ENCODE results near the gene ZEB2. TPM values are rescaled to one million over a fixed set of nuclear protein-coding genes. Genes with fewer than 3 reads are reported as not detected.

Gene ZEB2
- total and polyA plus RNA-seq, 2 of the 8 experiments (the other 6 are each of a cell fraction or from before 2014, with no cell fraction given), result 0.38 TPM; not detected in 1

GRCh38 chr2:144524118-144525009 is 4.4 kb upstream of the ZEB2 start (continued):
- no peak for TF ChIP-seq RFX5 (IDR thresholded peaks at IDR 0.05; ENCODE audit: borderline replicate concordance, low read depth, low read length)
- TF ChIP-seq TEAD4 (IDR thresholded peaks at IDR 0.05; ENCODE audit: low read depth, low read length), result no peak
- no peak for TF ChIP-seq CEBPB (IDR thresholded peaks at IDR 0.05; ENCODE audit: low read depth, low read length)
- no peak for TF ChIP-seq ATF3 (IDR thresholded peaks at IDR 0.05; ENCODE audit: insufficient read depth, low read depth, low read length)
- TF ChIP-seq HDAC2 (IDR thresholded peaks at IDR 0.05; ENCODE audit: borderline replicate concordance in 1 of 2, low read depth in 2 of 2, low read length in 2 of 2), result 0 out of 4 replicates have a peak, but pooled peaks have one; percentile 10 to 42
